WTC11 (cell line): ENCODE measurements around the gene VIPAS39. TPM values are rescaled to one million over a fixed set of nuclear protein-coding genes. Genes with fewer than 3 reads are reported as not detected.

Source experiments
- ATAC-seq: fragments of 200-7000 bp; cut with Tn5 transposase; 2 replicates; pipeline ENCODE4 v1.10.0; 2021; ENCODE audit warnings: mild to moderate bottlenecking, moderate library complexity
- CTCF ChIA-PET: fragments of 300-600 bp; sonication (Branson Sonifier 250); formaldehyde crosslinking; loops from one replicate; lab custom pipeline; 2021; ENCODE audit warnings: antibody characterized with exemption; lab: Charles Lee
- POLR2A ChIA-PET: fragments of 350-600 bp; sonication (Branson Sonifier 250); formaldehyde crosslinking; loops from one replicate; lab custom pipeline; 2021; ENCODE audit warnings: antibody characterized with exemption; lab: Charles Lee
- DNase-seq: peaks from one replicate; pipeline ENCODE4 v3.0.0; 2021; ENCODE audit warnings: low spot score
- H3K27ac Mint-ChIP-seq: 2 replicates; pipeline ENCODE4 v1.8.0; 2021; ENCODE audit warnings: mixed read lengths
- H3K27me3 Mint-ChIP-seq: 2 replicates; pipeline ENCODE4 v1.8.0; 2021; ENCODE audit warnings: low read depth, mild to moderate bottlenecking, moderate library complexity, mixed read lengths
- H3K36me3 Mint-ChIP-seq: 2 replicates; pipeline ENCODE4 v1.8.0; 2021; ENCODE audit warnings: mixed read lengths
- H3K4me1 Mint-ChIP-seq: 2 replicates; pipeline ENCODE4 v1.8.0; 2022; ENCODE audit warnings: mixed read lengths
- H3K4me3 Mint-ChIP-seq: 2 replicates; pipeline ENCODE4 v1.8.0; 2021; ENCODE audit warnings: mild to moderate bottlenecking, moderate library complexity, mixed read lengths
- H3K9me3 Mint-ChIP-seq: 2 replicates; pipeline ENCODE4 v1.8.0; 2021; ENCODE audit warnings: mixed read lengths
- ELF4 ChIP-seq: sonication (generic); formaldehyde crosslinking; IDR thresholded peaks from 2 replicates; pipeline ENCODE4 v1.8.1; 2022; ENCODE audit warnings: low read depth, mild to moderate bottlenecking, moderate library complexity, missing genetic modification reagents
- FOXP1 ChIP-seq: sonication (generic); formaldehyde crosslinking; IDR thresholded peaks from 2 replicates; pipeline ENCODE4 v1.8.0; 2022; ENCODE audit warnings: missing genetic modification reagents, mild to moderate bottlenecking, moderate library complexity, borderline replicate concordance
- GABPB1 ChIP-seq: sonication (generic); formaldehyde crosslinking; IDR thresholded peaks from 2 replicates; pipeline ENCODE4 v1.8.1; 2023; ENCODE audit warnings: mild to moderate bottlenecking, missing genetic modification reagents
- SMAD3 ChIP-seq: sonication (generic); formaldehyde crosslinking; IDR thresholded peaks from 2 replicates; pipeline ENCODE4 v1.8.0; 2022; ENCODE audit warnings: missing genetic modification reagents, mild to moderate bottlenecking, borderline replicate concordance
- SMAD4 ChIP-seq: sonication (generic); formaldehyde crosslinking; IDR thresholded peaks from 2 replicates; pipeline ENCODE4 v1.8.0; 2022; ENCODE audit warnings: mild to moderate bottlenecking, missing genetic modification reagents
- ZNF138 ChIP-seq: sonication (generic); formaldehyde crosslinking; conservative IDR thresholded peaks from 2 replicates; pipeline ENCODE4 v1.8.1; 2022; ENCODE audit warnings: mild to moderate bottlenecking, moderate library complexity, missing genetic modification reagents
- ZNF232 ChIP-seq: sonication (generic); formaldehyde crosslinking; IDR thresholded peaks from 2 replicates; pipeline ENCODE4 v1.8.0; 2022; ENCODE audit warnings: mild to moderate bottlenecking, missing genetic modification reagents
- ZNF263 ChIP-seq: sonication (generic); formaldehyde crosslinking; IDR thresholded peaks from 2 replicates; pipeline ENCODE4 v1.8.1; 2022; ENCODE audit warnings: low read depth, mild to moderate bottlenecking, moderate library complexity, missing genetic modification reagents
- total RNA-seq: library from RNA; stranded (reverse); gene quantifications from 3 replicates; pipeline ENCODE4 v1.2.3, GENCODE V29; 2021
- TF ChIP-seq, protein P1 (sequence below): fragments of 250-450 bp; sonication (Bioruptor Pico); IDR thresholded peaks from 2 replicates; pipeline ENCODE4 v1.9.0; 2021; ENCODE audit warnings: mild to moderate bottlenecking
- TF ChIP-seq, protein P2 (sequence below): sonication (generic); formaldehyde crosslinking; IDR thresholded peaks from 2 replicates; pipeline ENCODE4 v1.8.1; 2022; ENCODE audit warnings: low read depth, mild to moderate bottlenecking, moderate library complexity, missing genetic modification reagents, borderline replicate concordance
- TF ChIP-seq, protein P3 (sequence below): fragments of 250-450 bp; sonication (Bioruptor Pico); conservative IDR thresholded peaks from 2 replicates; pipeline ENCODE4 v1.9.0; 2021; ENCODE audit warnings: mild to moderate bottlenecking
- TF ChIP-seq, protein P4 (sequence below): fragments of 250-450 bp; sonication (Bioruptor Pico); IDR thresholded peaks from 2 replicates; pipeline ENCODE4 v1.9.0; 2021; ENCODE audit warnings: mild to moderate bottlenecking, borderline replicate concordance
- TF ChIP-seq, protein P5 (sequence below): sonication (generic); formaldehyde crosslinking; IDR thresholded peaks from 2 replicates; pipeline ENCODE4 v1.8.1; 2023; ENCODE audit warnings: mild to moderate bottlenecking, missing genetic modification reagents, moderate library complexity
- TF ChIP-seq, protein P6 (sequence below): sonication (generic); formaldehyde crosslinking; IDR thresholded peaks from 2 replicates; pipeline ENCODE4 v1.8.1; 2022; ENCODE audit warnings: mild to moderate bottlenecking, missing genetic modification reagents, moderate library complexity, borderline replicate concordance
- TF ChIP-seq, protein P7 (sequence below): sonication (generic); formaldehyde crosslinking; IDR thresholded peaks from 2 replicates; pipeline ENCODE4 v1.8.0; 2023; ENCODE audit warnings: missing genetic modification reagents, mild to moderate bottlenecking, borderline replicate concordance

Gene VIPAS39
- total RNA-seq, 1 experiment from 2014 or later, result 17.0 TPM

DNA sequence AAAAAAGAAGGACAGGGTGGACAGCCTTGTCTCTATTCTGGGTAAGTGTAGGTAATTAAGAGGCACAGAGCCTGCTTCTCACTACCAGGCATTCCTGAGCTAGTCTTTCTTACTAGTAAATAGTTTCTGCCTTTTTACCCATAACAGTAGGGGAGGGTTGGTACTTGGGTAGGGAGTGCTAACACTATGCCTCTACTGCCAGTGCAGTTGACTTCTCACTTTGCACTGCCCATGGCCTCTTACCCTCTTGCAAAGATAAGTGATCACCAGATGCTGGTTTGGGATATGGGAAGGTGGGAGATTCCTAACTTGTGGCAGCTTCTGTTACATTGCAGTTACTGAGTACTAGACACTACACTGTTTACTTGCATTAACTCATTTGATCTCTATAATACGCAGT lies 12.1 kb upstream of the VIPAS39 start (continued):
- TF ChIP-seq, protein P1, sequence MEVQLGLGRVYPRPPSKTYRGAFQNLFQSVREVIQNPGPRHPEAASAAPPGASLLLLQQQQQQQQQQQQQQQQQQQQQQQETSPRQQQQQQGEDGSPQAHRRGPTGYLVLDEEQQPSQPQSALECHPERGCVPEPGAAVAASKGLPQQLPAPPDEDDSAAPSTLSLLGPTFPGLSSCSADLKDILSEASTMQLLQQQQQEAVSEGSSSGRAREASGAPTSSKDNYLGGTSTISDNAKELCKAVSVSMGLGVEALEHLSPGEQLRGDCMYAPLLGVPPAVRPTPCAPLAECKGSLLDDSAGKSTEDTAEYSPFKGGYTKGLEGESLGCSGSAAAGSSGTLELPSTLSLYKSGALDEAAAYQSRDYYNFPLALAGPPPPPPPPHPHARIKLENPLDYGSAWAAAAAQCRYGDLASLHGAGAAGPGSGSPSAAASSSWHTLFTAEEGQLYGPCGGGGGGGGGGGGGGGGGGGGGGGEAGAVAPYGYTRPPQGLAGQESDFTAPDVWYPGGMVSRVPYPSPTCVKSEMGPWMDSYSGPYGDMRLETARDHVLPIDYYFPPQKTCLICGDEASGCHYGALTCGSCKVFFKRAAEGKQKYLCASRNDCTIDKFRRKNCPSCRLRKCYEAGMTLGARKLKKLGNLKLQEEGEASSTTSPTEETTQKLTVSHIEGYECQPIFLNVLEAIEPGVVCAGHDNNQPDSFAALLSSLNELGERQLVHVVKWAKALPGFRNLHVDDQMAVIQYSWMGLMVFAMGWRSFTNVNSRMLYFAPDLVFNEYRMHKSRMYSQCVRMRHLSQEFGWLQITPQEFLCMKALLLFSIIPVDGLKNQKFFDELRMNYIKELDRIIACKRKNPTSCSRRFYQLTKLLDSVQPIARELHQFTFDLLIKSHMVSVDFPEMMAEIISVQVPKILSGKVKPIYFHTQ, result no peak
- TF ChIP-seq FOXP1 (CRISPR knock-in tag) (no peak), ZNF138 (CRISPR knock-in tag) (no peak)
- TF ChIP-seq, protein P2, sequence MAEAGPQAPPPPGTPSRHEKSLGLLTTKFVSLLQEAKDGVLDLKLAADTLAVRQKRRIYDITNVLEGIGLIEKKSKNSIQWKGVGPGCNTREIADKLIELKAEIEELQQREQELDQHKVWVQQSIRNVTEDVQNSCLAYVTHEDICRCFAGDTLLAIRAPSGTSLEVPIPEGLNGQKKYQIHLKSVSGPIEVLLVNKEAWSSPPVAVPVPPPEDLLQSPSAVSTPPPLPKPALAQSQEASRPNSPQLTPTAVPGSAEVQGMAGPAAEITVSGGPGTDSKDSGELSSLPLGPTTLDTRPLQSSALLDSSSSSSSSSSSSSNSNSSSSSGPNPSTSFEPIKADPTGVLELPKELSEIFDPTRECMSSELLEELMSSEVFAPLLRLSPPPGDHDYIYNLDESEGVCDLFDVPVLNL (CRISPR knock-in tag), result no peak
- TF ChIP-seq, protein P3, sequence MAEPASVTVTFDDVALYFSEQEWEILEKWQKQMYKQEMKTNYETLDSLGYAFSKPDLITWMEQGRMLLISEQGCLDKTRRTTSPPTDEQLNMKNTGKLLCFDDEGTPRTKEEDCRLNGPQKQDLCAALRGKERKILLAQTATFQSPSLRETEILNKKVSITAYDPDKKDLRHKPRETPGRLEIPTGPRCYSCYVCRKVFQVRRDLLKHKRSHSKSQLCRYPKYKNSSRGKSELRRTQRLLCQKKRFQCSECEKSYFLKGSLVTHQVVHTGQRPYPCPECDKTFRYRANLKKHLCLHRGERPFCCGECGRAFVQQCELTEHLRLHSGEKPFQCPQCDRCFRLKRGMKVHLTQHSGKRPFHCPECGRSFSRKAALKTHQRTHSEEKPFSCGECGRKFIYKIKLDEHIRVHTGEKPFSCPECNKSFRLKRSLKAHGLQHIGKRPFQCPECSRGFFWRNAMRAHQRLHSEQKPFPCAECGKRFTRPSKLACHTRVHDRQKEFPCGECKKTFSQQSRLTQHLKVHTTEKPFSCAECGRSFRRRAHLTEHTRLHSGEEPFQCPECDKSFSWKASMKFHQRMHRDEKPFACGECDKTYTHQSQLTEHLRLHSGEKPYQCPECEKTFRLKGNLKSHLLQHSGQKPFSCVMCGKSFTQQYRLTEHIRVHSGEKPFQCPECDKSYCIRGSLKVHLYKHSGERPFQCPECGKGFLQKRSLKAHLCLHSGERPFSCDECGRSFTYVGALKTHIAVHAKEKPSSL, result no peak
- TF ChIP-seq, all 79 proteins: peak for 0

DNA sequence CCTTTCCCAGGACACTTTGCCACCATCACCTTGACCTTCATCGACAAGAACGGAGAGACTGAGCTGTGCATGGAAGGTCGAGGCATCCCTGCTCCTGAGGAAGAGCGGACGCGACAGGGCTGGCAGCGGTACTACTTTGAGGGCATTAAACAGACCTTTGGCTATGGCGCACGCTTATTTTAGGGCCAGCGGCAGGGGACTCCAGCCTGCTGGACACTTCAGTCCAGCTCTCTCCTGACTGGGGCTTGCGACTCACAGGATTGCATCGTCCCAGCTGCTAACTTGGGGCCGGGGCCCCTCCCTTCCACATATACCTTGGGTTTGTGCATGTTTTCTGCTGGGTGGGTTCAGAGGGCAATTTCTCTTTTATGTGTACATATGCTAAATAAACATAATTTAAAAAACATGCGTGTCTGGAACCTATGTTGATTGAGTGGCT lies 11.7 kb upstream of the VIPAS39 start:
- no peak for ATAC-seq
- ChIA-PET CTCF (interaction anchor here (0.6 to 3.0 kb wide), 2 partner anchors 10 to 148 kb away, joined by 3 to 18 read pairs; partner anchors contain the start of genes GSTZ1 and POMT2), POLR2A (no interaction called here)
- Mint-ChIP-seq H3K27ac (peak overlapping the region; percentile 58), H3K9me3 (no peaks in the 10 kb centered on the region), H3K36me3 (peaks cover 48% of the 10 kb centered on the region), H3K4me3 (no peak overlapping the region), H3K27me3 (no peaks in the 10 kb centered on the region), H3K4me1 (peaks cover 27% of the 10 kb centered on the region)
- TF ChIP-seq, protein P4, sequence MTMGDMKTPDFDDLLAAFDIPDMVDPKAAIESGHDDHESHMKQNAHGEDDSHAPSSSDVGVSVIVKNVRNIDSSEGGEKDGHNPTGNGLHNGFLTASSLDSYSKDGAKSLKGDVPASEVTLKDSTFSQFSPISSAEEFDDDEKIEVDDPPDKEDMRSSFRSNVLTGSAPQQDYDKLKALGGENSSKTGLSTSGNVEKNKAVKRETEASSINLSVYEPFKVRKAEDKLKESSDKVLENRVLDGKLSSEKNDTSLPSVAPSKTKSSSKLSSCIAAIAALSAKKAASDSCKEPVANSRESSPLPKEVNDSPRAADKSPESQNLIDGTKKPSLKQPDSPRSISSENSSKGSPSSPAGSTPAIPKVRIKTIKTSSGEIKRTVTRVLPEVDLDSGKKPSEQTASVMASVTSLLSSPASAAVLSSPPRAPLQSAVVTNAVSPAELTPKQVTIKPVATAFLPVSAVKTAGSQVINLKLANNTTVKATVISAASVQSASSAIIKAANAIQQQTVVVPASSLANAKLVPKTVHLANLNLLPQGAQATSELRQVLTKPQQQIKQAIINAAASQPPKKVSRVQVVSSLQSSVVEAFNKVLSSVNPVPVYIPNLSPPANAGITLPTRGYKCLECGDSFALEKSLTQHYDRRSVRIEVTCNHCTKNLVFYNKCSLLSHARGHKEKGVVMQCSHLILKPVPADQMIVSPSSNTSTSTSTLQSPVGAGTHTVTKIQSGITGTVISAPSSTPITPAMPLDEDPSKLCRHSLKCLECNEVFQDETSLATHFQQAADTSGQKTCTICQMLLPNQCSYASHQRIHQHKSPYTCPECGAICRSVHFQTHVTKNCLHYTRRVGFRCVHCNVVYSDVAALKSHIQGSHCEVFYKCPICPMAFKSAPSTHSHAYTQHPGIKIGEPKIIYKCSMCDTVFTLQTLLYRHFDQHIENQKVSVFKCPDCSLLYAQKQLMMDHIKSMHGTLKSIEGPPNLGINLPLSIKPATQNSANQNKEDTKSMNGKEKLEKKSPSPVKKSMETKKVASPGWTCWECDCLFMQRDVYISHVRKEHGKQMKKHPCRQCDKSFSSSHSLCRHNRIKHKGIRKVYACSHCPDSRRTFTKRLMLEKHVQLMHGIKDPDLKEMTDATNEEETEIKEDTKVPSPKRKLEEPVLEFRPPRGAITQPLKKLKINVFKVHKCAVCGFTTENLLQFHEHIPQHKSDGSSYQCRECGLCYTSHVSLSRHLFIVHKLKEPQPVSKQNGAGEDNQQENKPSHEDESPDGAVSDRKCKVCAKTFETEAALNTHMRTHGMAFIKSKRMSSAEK (CRISPR knock-in tag), result no peak
- peak; percentile 95 for TF ChIP-seq GABPB1 (CRISPR knock-in tag)
- DNase-seq, result no peak

DNA sequence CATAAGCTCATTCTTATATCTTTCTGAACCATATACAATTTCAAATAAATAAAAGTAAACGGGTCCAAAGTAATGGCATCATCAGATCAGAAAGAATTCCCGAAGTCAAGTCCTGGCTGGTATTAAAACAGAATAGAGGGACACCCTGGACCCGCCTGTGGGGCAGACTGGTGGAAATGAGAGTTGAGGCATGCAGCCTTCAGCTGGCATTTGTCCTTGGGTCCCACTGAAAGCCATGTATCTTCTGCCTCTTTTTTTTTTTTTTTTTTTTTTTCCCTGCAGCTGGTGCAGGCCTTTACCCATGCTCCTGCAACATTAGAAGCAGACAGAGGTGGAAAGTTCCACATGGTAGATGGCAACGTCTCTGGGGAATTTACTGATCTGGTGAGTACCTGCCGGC lies 10.4 kb upstream of the VIPAS39 start:
- DNase-seq (no peak), ATAC-seq (no peak)
- H3K36me3 Mint-ChIP-seq, result peaks cover 57% of the 10 kb centered on the region
- H3K4me3 Mint-ChIP-seq, result no peak overlapping the region
- H3K27me3 Mint-ChIP-seq, result no peaks in the 10 kb centered on the region
- no peak overlapping the region for H3K27ac Mint-ChIP-seq
- H3K9me3 Mint-ChIP-seq, result no peaks in the 10 kb centered on the region
- CTCF ChIA-PET, result interaction anchor here (0.6 to 1.2 kb wide), 2 partner anchors 10 to 137 kb away, joined by 5 to 6 read pairs; partner anchors contain the start of genes AHSA1 and VIPAS39
- peaks cover 24% of the 10 kb centered on the region for H3K4me1 Mint-ChIP-seq
- POLR2A ChIA-PET, result no interaction called here
- TF ChIP-seq, protein P5, sequence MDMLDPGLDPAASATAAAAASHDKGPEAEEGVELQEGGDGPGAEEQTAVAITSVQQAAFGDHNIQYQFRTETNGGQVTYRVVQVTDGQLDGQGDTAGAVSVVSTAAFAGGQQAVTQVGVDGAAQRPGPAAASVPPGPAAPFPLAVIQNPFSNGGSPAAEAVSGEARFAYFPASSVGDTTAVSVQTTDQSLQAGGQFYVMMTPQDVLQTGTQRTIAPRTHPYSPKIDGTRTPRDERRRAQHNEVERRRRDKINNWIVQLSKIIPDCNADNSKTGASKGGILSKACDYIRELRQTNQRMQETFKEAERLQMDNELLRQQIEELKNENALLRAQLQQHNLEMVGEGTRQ (CRISPR knock-in tag), result no peak
- TF ChIP-seq ELF4 (CRISPR knock-in tag) (no peak), SMAD4 (CRISPR knock-in tag) (no peak), ZNF232 (CRISPR knock-in tag) (no peak), ZNF263 (CRISPR knock-in tag) (no peak), SMAD3 (no peak)
- TF ChIP-seq, protein P6, sequence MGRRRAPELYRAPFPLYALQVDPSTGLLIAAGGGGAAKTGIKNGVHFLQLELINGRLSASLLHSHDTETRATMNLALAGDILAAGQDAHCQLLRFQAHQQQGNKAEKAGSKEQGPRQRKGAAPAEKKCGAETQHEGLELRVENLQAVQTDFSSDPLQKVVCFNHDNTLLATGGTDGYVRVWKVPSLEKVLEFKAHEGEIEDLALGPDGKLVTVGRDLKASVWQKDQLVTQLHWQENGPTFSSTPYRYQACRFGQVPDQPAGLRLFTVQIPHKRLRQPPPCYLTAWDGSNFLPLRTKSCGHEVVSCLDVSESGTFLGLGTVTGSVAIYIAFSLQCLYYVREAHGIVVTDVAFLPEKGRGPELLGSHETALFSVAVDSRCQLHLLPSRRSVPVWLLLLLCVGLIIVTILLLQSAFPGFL (CRISPR knock-in tag), result no peak
- TF ChIP-seq, protein P7, sequence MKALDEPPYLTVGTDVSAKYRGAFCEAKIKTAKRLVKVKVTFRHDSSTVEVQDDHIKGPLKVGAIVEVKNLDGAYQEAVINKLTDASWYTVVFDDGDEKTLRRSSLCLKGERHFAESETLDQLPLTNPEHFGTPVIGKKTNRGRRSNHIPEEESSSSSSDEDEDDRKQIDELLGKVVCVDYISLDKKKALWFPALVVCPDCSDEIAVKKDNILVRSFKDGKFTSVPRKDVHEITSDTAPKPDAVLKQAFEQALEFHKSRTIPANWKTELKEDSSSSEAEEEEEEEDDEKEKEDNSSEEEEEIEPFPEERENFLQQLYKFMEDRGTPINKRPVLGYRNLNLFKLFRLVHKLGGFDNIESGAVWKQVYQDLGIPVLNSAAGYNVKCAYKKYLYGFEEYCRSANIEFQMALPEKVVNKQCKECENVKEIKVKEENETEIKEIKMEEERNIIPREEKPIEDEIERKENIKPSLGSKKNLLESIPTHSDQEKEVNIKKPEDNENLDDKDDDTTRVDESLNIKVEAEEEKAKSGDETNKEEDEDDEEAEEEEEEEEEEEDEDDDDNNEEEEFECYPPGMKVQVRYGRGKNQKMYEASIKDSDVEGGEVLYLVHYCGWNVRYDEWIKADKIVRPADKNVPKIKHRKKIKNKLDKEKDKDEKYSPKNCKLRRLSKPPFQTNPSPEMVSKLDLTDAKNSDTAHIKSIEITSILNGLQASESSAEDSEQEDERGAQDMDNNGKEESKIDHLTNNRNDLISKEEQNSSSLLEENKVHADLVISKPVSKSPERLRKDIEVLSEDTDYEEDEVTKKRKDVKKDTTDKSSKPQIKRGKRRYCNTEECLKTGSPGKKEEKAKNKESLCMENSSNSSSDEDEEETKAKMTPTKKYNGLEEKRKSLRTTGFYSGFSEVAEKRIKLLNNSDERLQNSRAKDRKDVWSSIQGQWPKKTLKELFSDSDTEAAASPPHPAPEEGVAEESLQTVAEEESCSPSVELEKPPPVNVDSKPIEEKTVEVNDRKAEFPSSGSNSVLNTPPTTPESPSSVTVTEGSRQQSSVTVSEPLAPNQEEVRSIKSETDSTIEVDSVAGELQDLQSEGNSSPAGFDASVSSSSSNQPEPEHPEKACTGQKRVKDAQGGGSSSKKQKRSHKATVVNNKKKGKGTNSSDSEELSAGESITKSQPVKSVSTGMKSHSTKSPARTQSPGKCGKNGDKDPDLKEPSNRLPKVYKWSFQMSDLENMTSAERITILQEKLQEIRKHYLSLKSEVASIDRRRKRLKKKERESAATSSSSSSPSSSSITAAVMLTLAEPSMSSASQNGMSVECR, result no peak
